ENCODE measurements around the gene TMEM203. TPM values are rescaled to one million over a fixed set of nuclear protein-coding genes. Genes with fewer than 3 reads are reported as not detected.

Gene TMEM203
- polyA plus RNA-seq, 1 donor from 2014 or later: 61.1 TPM

- H3K9ac ChIP-seq (ENCODE audit: low read length): no peak overlapping the region
- no peaks in the 10 kb centered on the region for H3K9me2 ChIP-seq (ENCODE audit: insufficient read depth, low read length)
- TF ChIP-seq, protein P1, sequence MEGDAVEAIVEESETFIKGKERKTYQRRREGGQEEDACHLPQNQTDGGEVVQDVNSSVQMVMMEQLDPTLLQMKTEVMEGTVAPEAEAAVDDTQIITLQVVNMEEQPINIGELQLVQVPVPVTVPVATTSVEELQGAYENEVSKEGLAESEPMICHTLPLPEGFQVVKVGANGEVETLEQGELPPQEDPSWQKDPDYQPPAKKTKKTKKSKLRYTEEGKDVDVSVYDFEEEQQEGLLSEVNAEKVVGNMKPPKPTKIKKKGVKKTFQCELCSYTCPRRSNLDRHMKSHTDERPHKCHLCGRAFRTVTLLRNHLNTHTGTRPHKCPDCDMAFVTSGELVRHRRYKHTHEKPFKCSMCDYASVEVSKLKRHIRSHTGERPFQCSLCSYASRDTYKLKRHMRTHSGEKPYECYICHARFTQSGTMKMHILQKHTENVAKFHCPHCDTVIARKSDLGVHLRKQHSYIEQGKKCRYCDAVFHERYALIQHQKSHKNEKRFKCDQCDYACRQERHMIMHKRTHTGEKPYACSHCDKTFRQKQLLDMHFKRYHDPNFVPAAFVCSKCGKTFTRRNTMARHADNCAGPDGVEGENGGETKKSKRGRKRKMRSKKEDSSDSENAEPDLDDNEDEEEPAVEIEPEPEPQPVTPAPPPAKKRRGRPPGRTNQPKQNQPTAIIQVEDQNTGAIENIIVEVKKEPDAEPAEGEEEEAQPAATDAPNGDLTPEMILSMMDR (IDR thresholded peaks at IDR 0.05; ENCODE audit: poor library complexity, severe bottlenecking): no peak
- TF ChIP-seq SMC3 (conservative IDR thresholded peaks at IDR 0.05; ENCODE audit: poor library complexity) (no peak), TAF1 (IDR thresholded peaks at IDR 0.05; ENCODE audit: low read depth) (no peak), EP300 (conservative IDR thresholded peaks at IDR 0.05; ENCODE audit: poor library complexity, severe bottlenecking) (no peak), POLR2AphosphoS5 (IDR thresholded peaks at IDR 0.05) (no peak), REST (IDR thresholded peaks at IDR 0.05; ENCODE audit: borderline replicate concordance) (no peak), MXI1 (conservative IDR thresholded peaks at IDR 0.05; ENCODE audit: poor library complexity, severe bottlenecking) (no peak), EZH2 (IDR thresholded peaks at IDR 0.05; ENCODE audit: borderline replicate concordance, insufficient read depth, low read length, poor library complexity, severe bottlenecking) (no peak), RAD21 (conservative IDR thresholded peaks at IDR 0.05) (no peak)
- H3K4me2 ChIP-seq (ENCODE audit: low read length): no peak overlapping the region
- H3K79me2 ChIP-seq (replicated peaks; ENCODE audit: insufficient read depth, low read length): no peaks in the 10 kb centered on the region
- no peaks in the 10 kb centered on the region for H3F3A ChIP-seq (ENCODE audit: insufficient read depth, low read length, poor library complexity, severe bottlenecking)
- no peak overlapping the region for H3K4me3 ChIP-seq (ENCODE audit: low read length)
- H4K20me1 ChIP-seq (ENCODE audit: insufficient read depth): no peaks in the 10 kb centered on the region
- H2AFZ ChIP-seq (ENCODE audit: low read depth, low read length): no peak overlapping the region
- no peak overlapping the region for H3K27ac ChIP-seq (ENCODE audit: low read length)
- no peaks in the 10 kb centered on the region for H3K36me3 ChIP-seq (ENCODE audit: insufficient read depth, low read length)
- H3K27me3 ChIP-seq (ENCODE audit: insufficient read depth, low read depth, low read length): peaks cover 15% of the 10 kb centered on the region
- H3K9me3 ChIP-seq (ENCODE audit: low read length): no peaks in the 10 kb centered on the region
Observed at GRCh38 chr9:137172901-137173795, 32.3 kb downstream of the TMEM203 start.

- Histone ChIP-seq H4K20me1 (ENCODE audit: insufficient read depth) (no peaks in the 10 kb centered on the region), H3K27ac (ENCODE audit: low read length) (no peak overlapping the region), H3K4me3 (ENCODE audit: low read length) (no peak overlapping the region), H3K36me3 (ENCODE audit: insufficient read depth, low read length) (no peaks in the 10 kb centered on the region), H3F3A (ENCODE audit: insufficient read depth, low read length, poor library complexity, severe bottlenecking) (no peaks in the 10 kb centered on the region), H3K4me2 (ENCODE audit: low read length) (no peak overlapping the region), H3K9me3 (ENCODE audit: low read length) (no peaks in the 10 kb centered on the region), H3K9ac (ENCODE audit: low read length) (no peak overlapping the region), H3K27me3 (ENCODE audit: insufficient read depth, low read depth, low read length) (peaks cover 27% of the 10 kb centered on the region), H2AFZ (ENCODE audit: low read depth, low read length) (no peak overlapping the region), H3K79me2 (replicated peaks; ENCODE audit: insufficient read depth, low read length) (no peaks in the 10 kb centered on the region), H3K9me2 (ENCODE audit: insufficient read depth, low read length) (no peaks in the 10 kb centered on the region)
- TF ChIP-seq REST (IDR thresholded peaks at IDR 0.05; ENCODE audit: borderline replicate concordance): no peak
- no peak for TF ChIP-seq POLR2AphosphoS5 (IDR thresholded peaks at IDR 0.05)
- no peak for TF ChIP-seq RAD21 (conservative IDR thresholded peaks at IDR 0.05)
- TF ChIP-seq, protein P1 (IDR thresholded peaks at IDR 0.05; ENCODE audit: poor library complexity, severe bottlenecking): no peak
- no peak for TF ChIP-seq SMC3 (conservative IDR thresholded peaks at IDR 0.05; ENCODE audit: poor library complexity)
- no peak for TF ChIP-seq EZH2 (IDR thresholded peaks at IDR 0.05; ENCODE audit: borderline replicate concordance, insufficient read depth, low read length, poor library complexity, severe bottlenecking)
- TF ChIP-seq MXI1 (conservative IDR thresholded peaks at IDR 0.05; ENCODE audit: poor library complexity, severe bottlenecking): no peak
- no peak for TF ChIP-seq EP300 (conservative IDR thresholded peaks at IDR 0.05; ENCODE audit: poor library complexity, severe bottlenecking)
- TF ChIP-seq TAF1 (IDR thresholded peaks at IDR 0.05; ENCODE audit: low read depth): no peak
Observed at GRCh38 chr9:137171149-137171900, 34.1 kb downstream of the TMEM203 start.
